ENCODE measurements around the gene TMEM239.

The TMEM239 gene

GRCh38 chr20:2814076-2814475, 2.1 kb upstream of the TMEM239 start:
- WGBS, 2 experiments (ENCODE audit: insufficient coverage in 2 of 2): 100% methylated on average over 1 of the region's 1 CpG; no CpG with 5 or more reads in 1 of the 2 experiments
- H3K36me3 ChIP-seq (ENCODE audit: control insufficient read depth, insufficient read depth, low read length): no peaks in the 10 kb centered on the region
- peaks cover 2% of the 10 kb centered on the region for H3K4me1 ChIP-seq (ENCODE audit: control insufficient read depth, insufficient read depth, low read length, poor library complexity, severe bottlenecking)

GRCh38 chr20:2814587-2815051, 1.5 kb upstream of the TMEM239 start, which contains the start of gene C20orf141:
Gene C20orf141, plus strand, starts transcription at chr20:2814987. Its CDS starts 198 bp downstream, at chr20:2815185.
- Histone ChIP-seq H3K27ac (ENCODE audit: low read depth, low read length, severe bottlenecking) (no peak within 1 kb of the TSS), H3K4me1 (ENCODE audit: control insufficient read depth, insufficient read depth, low read length, poor library complexity, severe bottlenecking) (peaks cover 2% of the 10 kb centered on the region), H3K4me3 (ENCODE audit: extremely low read depth, insufficient read depth, low read length, poor library complexity, severe bottlenecking) (no peak within 1 kb of the TSS), H3K9me3 (ENCODE audit: control insufficient read depth, low read length) (peaks cover 15% of the 10 kb centered on the region), H3K36me3 (ENCODE audit: control insufficient read depth, insufficient read depth, low read length) (no peaks in the 10 kb centered on the region)
- WGBS, 2 experiments (ENCODE audit: insufficient coverage in 2 of 2): 67 to 94% methylated on average over 1 to 2 of the region's 5 CpGs

More at GRCh38 chr20:2814076-2814475, 2.1 kb upstream of the TMEM239 start:
- peaks cover 15% of the 10 kb centered on the region for H3K9me3 ChIP-seq (ENCODE audit: control insufficient read depth, low read length)
- H3K4me3 ChIP-seq (ENCODE audit: extremely low read depth, insufficient read depth, low read length, poor library complexity, severe bottlenecking): no peak overlapping the region
- no peak overlapping the region for H3K27ac ChIP-seq (ENCODE audit: low read depth, low read length, severe bottlenecking)

GRCh38 chr20:2815242-2815900, 793 bp upstream of the TMEM239 start:
- no peaks in the 10 kb centered on the region for H3K36me3 ChIP-seq (ENCODE audit: control insufficient read depth, insufficient read depth, low read length)
- peaks cover 10% of the 10 kb centered on the region for H3K4me1 ChIP-seq (ENCODE audit: control insufficient read depth, insufficient read depth, low read length, poor library complexity, severe bottlenecking)
- H3K4me3 ChIP-seq (ENCODE audit: extremely low read depth, insufficient read depth, low read length, poor library complexity, severe bottlenecking): no peak overlapping the region
- H3K27ac ChIP-seq (ENCODE audit: low read depth, low read length, severe bottlenecking): no peak overlapping the region
- 88 to 93% methylated on average over 6 to 8 of the region's 8 CpGs for WGBS, 2 experiments (ENCODE audit: insufficient coverage in 2 of 2)
- peaks cover 15% of the 10 kb centered on the region for H3K9me3 ChIP-seq (ENCODE audit: control insufficient read depth, low read length)

GRCh38 chr20:2816583-2817340, 598 bp downstream of the TMEM239 start:
- peaks cover 12% of the 10 kb centered on the region for H3K4me1 ChIP-seq (ENCODE audit: control insufficient read depth, insufficient read depth, low read length, poor library complexity, severe bottlenecking)
- WGBS, 2 experiments (ENCODE audit: insufficient coverage in 2 of 2): 86 to 87% methylated on average over 18 to 20 of the region's 20 CpGs
- H3K9me3 ChIP-seq (ENCODE audit: control insufficient read depth, low read length): peaks cover 9% of the 10 kb centered on the region
- H3K36me3 ChIP-seq (ENCODE audit: control insufficient read depth, insufficient read depth, low read length): no peaks in the 10 kb centered on the region
- H3K4me3 ChIP-seq (ENCODE audit: extremely low read depth, insufficient read depth, low read length, poor library complexity, severe bottlenecking): no peak overlapping the region
- no peak overlapping the region for H3K27ac ChIP-seq (ENCODE audit: low read depth, low read length, severe bottlenecking)

- Histone ChIP-seq H3K36me3 (ENCODE audit: control insufficient read depth, insufficient read depth, low read length) (no peaks in the 10 kb centered on the region), H3K9me3 (ENCODE audit: control insufficient read depth, low read length) (peaks cover 3% of the 10 kb centered on the region), H3K4me1 (ENCODE audit: control insufficient read depth, insufficient read depth, low read length, poor library complexity, severe bottlenecking) (peaks cover 15% of the 10 kb centered on the region), H3K4me3 (ENCODE audit: extremely low read depth, insufficient read depth, low read length, poor library complexity, severe bottlenecking) (no peak overlapping the region), H3K27ac (ENCODE audit: low read depth, low read length, severe bottlenecking) (no peak overlapping the region)
- 88% methylated on average over 2 of the region's 2 CpGs; no CpG with 5 or more reads in 1 of the 2 experiments for WGBS, 2 experiments (ENCODE audit: insufficient coverage in 2 of 2)
These were observed 1.2 kb downstream of the TMEM239 start for GRCh38 chr20:2817341-2817726.

- Histone ChIP-seq H3K9me3 (ENCODE audit: control insufficient read depth, low read length) (no peaks in the 10 kb centered on the region), H3K4me1 (ENCODE audit: control insufficient read depth, insufficient read depth, low read length, poor library complexity, severe bottlenecking) (peaks cover 15% of the 10 kb centered on the region), H3K4me3 (ENCODE audit: extremely low read depth, insufficient read depth, low read length, poor library complexity, severe bottlenecking) (no peak overlapping the region), H3K36me3 (ENCODE audit: control insufficient read depth, insufficient read depth, low read length) (no peaks in the 10 kb centered on the region), H3K27ac (ENCODE audit: low read depth, low read length, severe bottlenecking) (no peak overlapping the region)
- WGBS, 2 experiments (ENCODE audit: insufficient coverage in 2 of 2): 90 to 93% methylated on average over 6 to 7 of the region's 7 CpGs
These were observed 1.9 kb downstream of the TMEM239 start for GRCh38 chr20:2817891-2818595.

- Histone ChIP-seq H3K36me3 (ENCODE audit: control insufficient read depth, insufficient read depth, low read length) (no peaks in the 10 kb centered on the region), H3K4me3 (ENCODE audit: extremely low read depth, insufficient read depth, low read length, poor library complexity, severe bottlenecking) (no peak overlapping the region), H3K27ac (ENCODE audit: low read depth, low read length, severe bottlenecking) (peak overlapping the region; percentile 77), H3K9me3 (ENCODE audit: control insufficient read depth, low read length) (no peaks in the 10 kb centered on the region), H3K4me1 (ENCODE audit: control insufficient read depth, insufficient read depth, low read length, poor library complexity, severe bottlenecking) (peaks cover 15% of the 10 kb centered on the region)
- 35 to 40% methylated on average over 20 to 31 of the region's 32 CpGs for WGBS, 2 experiments (ENCODE audit: insufficient coverage in 2 of 2)
These were observed 4.1 kb downstream of the TMEM239 start for GRCh38 chr20:2820084-2820895.

- H3K4me3 ChIP-seq (ENCODE audit: extremely low read depth, insufficient read depth, low read length, poor library complexity, severe bottlenecking): no peak overlapping the region
- H3K36me3 ChIP-seq (ENCODE audit: control insufficient read depth, insufficient read depth, low read length): no peaks in the 10 kb centered on the region
- WGBS, 2 experiments (ENCODE audit: insufficient coverage in 2 of 2): 38 to 45% methylated on average over 33 to 57 of the region's 68 CpGs
- H3K9me3 ChIP-seq (ENCODE audit: control insufficient read depth, low read length): no peaks in the 10 kb centered on the region
- H3K4me1 ChIP-seq (ENCODE audit: control insufficient read depth, insufficient read depth, low read length, poor library complexity, severe bottlenecking): peaks cover 15% of the 10 kb centered on the region
- H3K27ac ChIP-seq (ENCODE audit: low read depth, low read length, severe bottlenecking): peak overlapping the region; percentile 77
These were observed 5.0 kb downstream of the TMEM239 start for GRCh38 chr20:2820896-2821869.

- H3K27ac ChIP-seq (ENCODE audit: low read depth, low read length, severe bottlenecking): no peak overlapping the region
These were observed 5.9 kb downstream of the TMEM239 start for GRCh38 chr20:2822073-2822472.

More at GRCh38 chr20:2822073-2822472, 5.9 kb downstream of the TMEM239 start:
- H3K9me3 ChIP-seq (ENCODE audit: control insufficient read depth, low read length): no peaks in the 10 kb centered on the region
- H3K4me1 ChIP-seq (ENCODE audit: control insufficient read depth, insufficient read depth, low read length, poor library complexity, severe bottlenecking): peaks cover 13% of the 10 kb centered on the region
- no CpG with 5 or more reads among the region's 5 CpGs for WGBS, 2 experiments (ENCODE audit: insufficient coverage in 2 of 2)
- no peak overlapping the region for H3K4me3 ChIP-seq (ENCODE audit: extremely low read depth, insufficient read depth, low read length, poor library complexity, severe bottlenecking)
- H3K36me3 ChIP-seq (ENCODE audit: control insufficient read depth, insufficient read depth, low read length): no peaks in the 10 kb centered on the region
